GM12878 (cell line): ENCODE data around the gene GNPTAB.

Experiments
- POLR2A ChIP-seq: IDR thresholded peaks from 2 replicates; pipeline ENCODE4 v1.6.1; 2011; ENCODE audit warnings: low read depth, mild to moderate bottlenecking, low read length
- RAD21 ChIP-seq: IDR thresholded peaks from 2 replicates; pipeline ENCODE4 v1.6.1; 2011; ENCODE audit warnings: mild to moderate bottlenecking, low read depth, low read length, moderate library complexity; ENCODE audit not compliant: insufficient read depth
- TF ChIP-seq, protein P1 (sequence below), 3 experiments: IDR thresholded peaks in 2 of 3; conservative IDR thresholded peaks in 1 of 3; 2 replicates each; pipeline ENCODE4 v1.5.1; 2011; ENCODE audit warnings: low read depth in 3 of 3, low read length in 3 of 3, mild to moderate bottlenecking in 3 of 3, control low read depth in 2 of 3, moderate library complexity in 2 of 3, inconsistent platforms in 1 of 3, mixed read lengths in 1 of 3; ENCODE audit not compliant: control insufficient read depth in 2 of 3, insufficient read depth in 1 of 3; ENCODE audit errors: extremely low read depth in 1 of 3

DNA sequence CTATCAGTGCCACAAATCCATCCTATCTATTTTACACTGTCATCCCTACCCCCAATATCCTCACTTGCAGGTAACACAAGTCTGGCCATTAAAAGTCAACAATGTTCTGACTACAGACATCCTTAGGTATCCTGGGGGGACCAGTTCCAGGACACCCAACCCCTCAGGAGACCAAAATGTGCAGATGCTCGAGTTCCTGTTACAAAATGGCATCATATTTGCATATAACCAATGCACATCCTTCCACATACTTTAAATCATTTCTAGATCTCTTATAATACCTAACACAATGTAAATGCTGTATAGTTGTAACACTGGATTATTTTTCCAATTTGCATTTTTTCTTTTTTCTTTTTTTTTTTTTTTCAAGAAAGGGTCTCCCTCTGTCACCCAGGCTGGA lies 98.4 kb downstream of the GNPTAB start:
- TF ChIP-seq POLR2A (no peak), RAD21 (no peak)
- TF ChIP-seq, protein P1, sequence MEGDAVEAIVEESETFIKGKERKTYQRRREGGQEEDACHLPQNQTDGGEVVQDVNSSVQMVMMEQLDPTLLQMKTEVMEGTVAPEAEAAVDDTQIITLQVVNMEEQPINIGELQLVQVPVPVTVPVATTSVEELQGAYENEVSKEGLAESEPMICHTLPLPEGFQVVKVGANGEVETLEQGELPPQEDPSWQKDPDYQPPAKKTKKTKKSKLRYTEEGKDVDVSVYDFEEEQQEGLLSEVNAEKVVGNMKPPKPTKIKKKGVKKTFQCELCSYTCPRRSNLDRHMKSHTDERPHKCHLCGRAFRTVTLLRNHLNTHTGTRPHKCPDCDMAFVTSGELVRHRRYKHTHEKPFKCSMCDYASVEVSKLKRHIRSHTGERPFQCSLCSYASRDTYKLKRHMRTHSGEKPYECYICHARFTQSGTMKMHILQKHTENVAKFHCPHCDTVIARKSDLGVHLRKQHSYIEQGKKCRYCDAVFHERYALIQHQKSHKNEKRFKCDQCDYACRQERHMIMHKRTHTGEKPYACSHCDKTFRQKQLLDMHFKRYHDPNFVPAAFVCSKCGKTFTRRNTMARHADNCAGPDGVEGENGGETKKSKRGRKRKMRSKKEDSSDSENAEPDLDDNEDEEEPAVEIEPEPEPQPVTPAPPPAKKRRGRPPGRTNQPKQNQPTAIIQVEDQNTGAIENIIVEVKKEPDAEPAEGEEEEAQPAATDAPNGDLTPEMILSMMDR (IDR thresholded peaks at IDR 0.05 in 2 of 3, conservative IDR thresholded peaks at IDR 0.05 in 1 of 3; ENCODE audit: control insufficient read depth in 2 of 3, extremely low read depth in 1 of 3, insufficient read depth in 1 of 3, low read depth in 3 of 3, low read length in 3 of 3): no peak
